IMR-90 (cell line): Measurements from ENCODE around the gene SLC28A3. TPM values are rescaled to one million over a fixed set of nuclear protein-coding genes. Genes with fewer than 3 reads are reported as not detected.

ENCODE experiments used
- ATAC-seq: fragments of 200-7000 bp; cut with Tn5 transposase; 2 replicates; pipeline ENCODE4 v1.9.1; 2020; ENCODE audit warnings: low read depth, mild to moderate bottlenecking, moderate library complexity
- BruUV-seq: library from RNA; stranded (reverse); fragments of 400-500 nt; replicated peaks from 2 replicates; lab custom pipeline; 2021; lab: Mats Ljungman, UMichigan
- CTCF ChIA-PET: fragments of 300-600 bp; formaldehyde crosslinking; extraction: SDS; loops from one replicate; lab custom pipeline; 2021; ENCODE audit warnings: antibody characterized with exemption; lab: Yijun Ruan, JAX
- POLR2A ChIA-PET: fragments of 300-600 bp; sonication (Branson Sonifier 250); formaldehyde crosslinking; loops from one replicate; lab custom pipeline; 2022; ENCODE audit warnings: antibody characterized with exemption; ENCODE audit not compliant: unreplicated experiment; lab: Charles Lee
- DNase-seq: peaks from one replicate; pipeline ENCODE4 v3.0.0; 2013
- H2AFZ ChIP-seq: replicated peaks from 2 replicates; pipeline ENCODE3; 2013; ENCODE audit warnings: low read length, mild to moderate bottlenecking; ENCODE audit not compliant: poor library complexity
- H2AK5ac ChIP-seq: 2 replicates; pipeline ENCODE4 v1.6.1; 2013; ENCODE audit warnings: low read depth, low read length, inconsistent platforms
- H2AK9ac ChIP-seq: replicated peaks from 2 replicates; pipeline ENCODE3; 2013; ENCODE audit warnings: mild to moderate bottlenecking, low read depth, low read length, moderate library complexity; ENCODE audit not compliant: poor library complexity
- H2BK120ac ChIP-seq: 2 replicates; pipeline ENCODE4 v1.6.1; 2013; ENCODE audit warnings: low read depth, low read length, inconsistent platforms
- H2BK15ac ChIP-seq: 3 replicates; pipeline ENCODE4 v1.6.1; 2013; ENCODE audit warnings: low read depth, low read length, inconsistent platforms
- H2BK20ac ChIP-seq: 2 replicates; pipeline ENCODE4 v1.6.1; 2013; ENCODE audit warnings: low read depth, mild to moderate bottlenecking, inconsistent platforms, low read length, moderate library complexity
- H2BK5ac ChIP-seq: 2 replicates; pipeline ENCODE4 v1.6.1; 2013; ENCODE audit warnings: mild to moderate bottlenecking, low read depth, low read length, inconsistent platforms; ENCODE audit not compliant: poor library complexity, severe bottlenecking
- H3K14ac ChIP-seq: replicated peaks from 2 replicates; pipeline ENCODE4 v1.6.1; 2013; ENCODE audit warnings: low read depth, low read length, inconsistent platforms
- H3K18ac ChIP-seq: 2 replicates; pipeline ENCODE4 v1.6.1; 2013; ENCODE audit warnings: low read depth, low read length, control low read depth
- H3K23ac ChIP-seq: 2 replicates; pipeline ENCODE4 v1.6.1; 2013; ENCODE audit warnings: low read depth, low read length, inconsistent platforms
- H3K27ac ChIP-seq: 2 replicates; pipeline ENCODE4 v1.5.1; 2013; ENCODE audit warnings: mild to moderate bottlenecking, control low read depth, low read length; ENCODE audit not compliant: insufficient read depth
- H3K27me3 ChIP-seq: 2 replicates; pipeline ENCODE4 v1.6.1; 2013; ENCODE audit warnings: low read length; ENCODE audit not compliant: control insufficient read depth, insufficient read depth
- H3K36me3 ChIP-seq: 2 replicates; pipeline ENCODE4 v1.6.1; 2013; ENCODE audit warnings: low read length, mixed read lengths; ENCODE audit not compliant: control insufficient read depth, insufficient read depth
- H3K4ac ChIP-seq: 2 replicates; pipeline ENCODE4 v1.6.1; 2013; ENCODE audit warnings: low read depth, low read length, inconsistent platforms
- H3K4me1 ChIP-seq: 2 replicates; pipeline ENCODE4 v1.6.1; 2013; ENCODE audit warnings: low read length, mixed read lengths; ENCODE audit not compliant: control insufficient read depth, insufficient read depth
- H3K4me2 ChIP-seq: 2 replicates; pipeline ENCODE4 v1.6.1; 2013; ENCODE audit warnings: low read depth, mild to moderate bottlenecking, control low read depth, low read length, moderate library complexity
- H3K4me3 ChIP-seq: 2 replicates; pipeline ENCODE4 v1.5.1; 2013; ENCODE audit warnings: low read depth, mild to moderate bottlenecking, control low read depth, low read length, moderate library complexity; ENCODE audit not compliant: insufficient read depth
- H3K56ac ChIP-seq: 2 replicates; pipeline ENCODE4 v1.6.1; 2013; ENCODE audit warnings: low read length, inconsistent platforms; ENCODE audit not compliant: insufficient read depth; ENCODE audit errors: extremely low read depth
- H3K79me1 ChIP-seq, 2 experiments: 2 replicates each; pipeline ENCODE4 v1.6.1; 2013; ENCODE audit warnings: low read length in 2 of 2, inconsistent platforms in 1 of 2, low read depth in 1 of 2
- H3K9ac ChIP-seq: 2 replicates; pipeline ENCODE4 v1.6.1; 2013; ENCODE audit warnings: low read depth, low read length, control low read depth
- H3K9me1 ChIP-seq: 2 replicates; pipeline ENCODE4 v1.6.1; 2013; ENCODE audit warnings: low read length, inconsistent platforms; ENCODE audit not compliant: insufficient read depth
- H3K9me3 ChIP-seq: 2 replicates; pipeline ENCODE4 v1.6.1; 2013; ENCODE audit warnings: low read length; ENCODE audit not compliant: control insufficient read depth, insufficient read depth
- H4K20me1 ChIP-seq: 2 replicates; pipeline ENCODE4 v1.6.1; 2013; ENCODE audit warnings: low read length, inconsistent platforms; ENCODE audit not compliant: insufficient read depth
- H4K5ac ChIP-seq: 2 replicates; pipeline ENCODE4 v1.6.1; 2013; ENCODE audit warnings: mild to moderate bottlenecking, low read depth, low read length, control low read depth
- H4K8ac ChIP-seq, 2 experiments: 2 replicates each; pipeline ENCODE4 v1.6.1; 2013; ENCODE audit warnings: low read depth in 2 of 2, low read length in 2 of 2, control low read depth in 1 of 2, inconsistent platforms in 1 of 2
- H4K91ac ChIP-seq: 2 replicates; pipeline ENCODE4 v1.6.1; 2013; ENCODE audit warnings: low read depth, low read length, inconsistent platforms; ENCODE audit not compliant: insufficient read depth
- FOS ChIP-seq: fragments of 150-350 bp; IDR thresholded peaks from 2 replicates; pipeline ENCODE4 v1.6.1; 2016; ENCODE audit warnings: low read depth, low read length
- MXI1 ChIP-seq: IDR thresholded peaks from 2 replicates; pipeline ENCODE4 v1.6.1; 2012; ENCODE audit warnings: low read depth, mild to moderate bottlenecking, low read length, moderate library complexity, borderline replicate concordance
- RCOR1 ChIP-seq: IDR thresholded peaks from 2 replicates; pipeline ENCODE4 v1.6.1; 2012; ENCODE audit warnings: mild to moderate bottlenecking, low read length, improper control_type of control experiment; ENCODE audit not compliant: insufficient replicate concordance
- WGBS, 2 experiments: methylation state at CpG; one replicate each; pipeline versions ENCODE4 v1.1.5 to v1.1.7; 2013; ENCODE audit warnings: missing lambda C conversion rate in 2 of 2; ENCODE audit not compliant: insufficient read length in 1 of 2; ENCODE audit errors: extremely low coverage in 2 of 2; 5-methylcytosine and 5-hydroxymethylcytosine counted together
- dilution Hi-C: fragments of 300-500 bp; cut with HindIII; formaldehyde crosslinking; loops from one replicate; pipeline ENCODE4 v1.14.3; 2018; ENCODE audit warnings: low sequenced_read_pairs; ENCODE audit not compliant: unreplicated experiment
- in situ Hi-C: fragments of 300-500 bp; cut with MboI; formaldehyde crosslinking; loops from 3 replicates; pipeline ENCODE4 v1.14.3; 2019; ENCODE audit warnings: low sequenced_read_pairs, inconsistent platforms, mixed read lengths
- intact Hi-C: fragments of 100-400 bp; cut with micrococcal nuclease; formaldehyde crosslinking; loops from 2 replicates; pipeline ENCODE4 v1.10.0; 2022
- polyA plus RNA-seq, 3 experiments: library from polyadenylated mRNA; depleted of rRNA; stranded (reverse); fragments of >200 nt; gene quantifications; 2 replicates each; pipeline ENCODE4 v1.2.3, GENCODE V29; 2012; ENCODE audit warnings: low replicate concordance in 1 of 3
- total RNA-seq: library from RNA; depleted of rRNA; stranded (reverse); fragments of >200 nt; gene quantifications from 2 replicates; pipeline ENCODE4 v1.2.3, GENCODE V29; 2012

The SLC28A3 gene
- total and polyA plus RNA-seq, 2 of the 4 experiments (the other 2 are of a cell fraction) = 1.1 to 2.2 TPM

- dilution Hi-C loops = no loop called here
- Histone ChIP-seq H3K9ac (no peak overlapping the region), H2AK5ac (no peak overlapping the region), H3K18ac (no peak overlapping the region), H4K8ac (no peak overlapping the region), H3K27ac (no peak overlapping the region), H3K4me1 (no peaks in the 10 kb centered on the region), H2AK9ac (no peak overlapping the region), H3K9me1 (no peaks in the 10 kb centered on the region), H3K4ac (no peak overlapping the region), H3K23ac (no peak overlapping the region), H2BK5ac (no peak overlapping the region), H3K14ac (no peak overlapping the region), H4K91ac (no peak overlapping the region), H2BK20ac (no peak overlapping the region), H3K36me3 (no peaks in the 10 kb centered on the region), H3K56ac (no peak overlapping the region), H4K20me1 (no peaks in the 10 kb centered on the region), H4K5ac (no peak overlapping the region), H2BK120ac (no peak overlapping the region), H3K4me2 (no peak overlapping the region), H2BK15ac (no peak overlapping the region; the same call in 2 of the 3 replicates), H3K79me1 (no peaks in the 10 kb centered on the region), H2AFZ (no peak overlapping the region), H3K9me3 (peaks cover 2% of the 10 kb centered on the region; the same call in 1 of the 2 replicates), H3K4me3 (no peak overlapping the region), H3K27me3 (no peaks in the 10 kb centered on the region)
- TF ChIP-seq RCOR1 (no peak), FOS (no peak), MXI1 (no peak)
- BruUV-seq = no TSS peak
- ChIA-PET POLR2A (no interaction called here), CTCF (interaction anchor here (1.1 kb wide), 1 partner anchor 272 kb away, joined by 4 read pairs; no protein-coding TSS in a partner anchor)
- DNase-seq = no peak
- in situ Hi-C loops = loop anchor here (5.0 kb wide), 2 partner anchors 53 to 327 kb away; no protein-coding TSS in a partner anchor
- intact Hi-C loops = no loop called here
- no CpG with 5 or more reads among the region's 3 CpGs for WGBS, 2 experiments
- ATAC-seq = no peak
Observed at GRCh38 chr9:84264307-84265029, 76.1 kb downstream of the SLC28A3 start.
